Middle frontal gyrus (tissue), 1 donor: ENCODE measurements around the gene SLC6A11.
A peak's percentile ranks its signal among the peaks of the same experiment; 100 is the strongest.

Experiments used
- DNase-seq: peaks from one replicate; pipeline ENCODE4 v3.0.0-alpha.2; 2015; ENCODE audit warnings: low spot score; ENCODE audit errors: extremely low spot score

The SLC6A11 gene

GRCh38 chr3:10951295-10951926 lies 135.4 kb downstream of the SLC6A11 start:
- DNase-seq = no peak

GRCh38 chr3:10952525-10952924 lies 136.5 kb downstream of the SLC6A11 start:
- DNase-seq = no peak

- DNase-seq = no peak
Observed at GRCh38 chr3:10954740-10955139, 138.7 kb downstream of the SLC6A11 start.

GRCh38 chr3:10955711-10956453 lies 139.9 kb downstream of the SLC6A11 start:
- DNase-seq = no peak

- no peak for DNase-seq
Observed at GRCh38 chr3:10956531-10956930, 140.5 kb downstream of the SLC6A11 start.

GRCh38 chr3:10956986-10957385 lies 141.0 kb downstream of the SLC6A11 start:
- DNase-seq = no peak

- no peak for DNase-seq
Observed at GRCh38 chr3:10957976-10958749, 142.1 kb downstream of the SLC6A11 start.

GRCh38 chr3:10960255-10960654 lies 144.2 kb downstream of the SLC6A11 start:
- DNase-seq = no peak

GRCh38 chr3:10961921-10962320 lies 145.9 kb downstream of the SLC6A11 start:
- DNase-seq = no peak

GRCh38 chr3:10962481-10963036 lies 146.5 kb downstream of the SLC6A11 start:
- no peak for DNase-seq

GRCh38 chr3:10964537-10965167 lies 148.6 kb downstream of the SLC6A11 start:
- no peak for DNase-seq

- DNase-seq = peak; percentile 36
Observed at GRCh38 chr3:10968401-10968800, 152.4 kb downstream of the SLC6A11 start.

GRCh38 chr3:10970306-10970960 lies 154.4 kb downstream of the SLC6A11 start:
- no peak for DNase-seq

GRCh38 chr3:10972072-10972782 lies 156.2 kb downstream of the SLC6A11 start:
- no peak for DNase-seq

- no peak for DNase-seq
Observed at GRCh38 chr3:10973046-10973595, 157.1 kb downstream of the SLC6A11 start.

GRCh38 chr3:10974131-10974530 lies 158.1 kb downstream of the SLC6A11 start:
- DNase-seq = no peak

- no peak for DNase-seq
Observed at GRCh38 chr3:10974746-10975375, 158.8 kb downstream of the SLC6A11 start.

GRCh38 chr3:10975695-10976234 lies 159.7 kb downstream of the SLC6A11 start:
- no peak for DNase-seq

GRCh38 chr3:10976770-10977169 lies 160.7 kb downstream of the SLC6A11 start:
- DNase-seq = no peak
